OCI-LY1 (cell line): ENCODE results near the gene ELK3.

ENCODE experiments used
- EZH2 ChIP-seq: fragments of 200-600 bp; sonication (generic), shearing (Covaris generic); IDR thresholded peaks from 2 replicates; pipeline ENCODE4 v1.8.0; 2017; ENCODE audit warnings: borderline replicate concordance, mixed run types, mild to moderate bottlenecking, antibody characterized with exemption, low read length, moderate library complexity, mixed read lengths
- TF ChIP-seq, protein P1 (sequence below): fragments of 200-600 bp; sonication (generic), shearing (Covaris generic); IDR thresholded peaks from 2 replicates; pipeline ENCODE4 v1.5.1; 2017; ENCODE audit warnings: mild to moderate bottlenecking, antibody characterized with exemption, low read length, moderate library complexity, mixed read lengths

GRCh38 chr12:96205908-96206307 lies 11.7 kb downstream of the ELK3 start:
- no peak for TF ChIP-seq EZH2
- TF ChIP-seq, protein P1, sequence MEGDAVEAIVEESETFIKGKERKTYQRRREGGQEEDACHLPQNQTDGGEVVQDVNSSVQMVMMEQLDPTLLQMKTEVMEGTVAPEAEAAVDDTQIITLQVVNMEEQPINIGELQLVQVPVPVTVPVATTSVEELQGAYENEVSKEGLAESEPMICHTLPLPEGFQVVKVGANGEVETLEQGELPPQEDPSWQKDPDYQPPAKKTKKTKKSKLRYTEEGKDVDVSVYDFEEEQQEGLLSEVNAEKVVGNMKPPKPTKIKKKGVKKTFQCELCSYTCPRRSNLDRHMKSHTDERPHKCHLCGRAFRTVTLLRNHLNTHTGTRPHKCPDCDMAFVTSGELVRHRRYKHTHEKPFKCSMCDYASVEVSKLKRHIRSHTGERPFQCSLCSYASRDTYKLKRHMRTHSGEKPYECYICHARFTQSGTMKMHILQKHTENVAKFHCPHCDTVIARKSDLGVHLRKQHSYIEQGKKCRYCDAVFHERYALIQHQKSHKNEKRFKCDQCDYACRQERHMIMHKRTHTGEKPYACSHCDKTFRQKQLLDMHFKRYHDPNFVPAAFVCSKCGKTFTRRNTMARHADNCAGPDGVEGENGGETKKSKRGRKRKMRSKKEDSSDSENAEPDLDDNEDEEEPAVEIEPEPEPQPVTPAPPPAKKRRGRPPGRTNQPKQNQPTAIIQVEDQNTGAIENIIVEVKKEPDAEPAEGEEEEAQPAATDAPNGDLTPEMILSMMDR, result no peak
